Left lung (tissue), 10 donors: ENCODE data around the gene U2SURP. TPM values are rescaled to one million over a fixed set of nuclear protein-coding genes. Genes with fewer than 3 reads are reported as not detected.
A peak's percentile ranks its signal among the peaks of the same experiment; 100 is the strongest.
"Not testable (repeated sequence)": the region's sequence is repeated elsewhere in the genome, so short reads cannot be mapped to it uniquely, and the experiment has no call there.

Experiments
- ATAC-seq: fragments of 200-7000 bp; cut with Tn5 transposase; one replicate; pipeline ENCODE4 v1.9.1; 2020; ENCODE audit warnings: moderate library complexity
- DNase-seq, 4 donors: peaks; one replicate each; pipeline ENCODE4 v3.0.0-alpha.2; 2013 to 2020
- H3K27ac ChIP-seq, 2 donors: fragments of 200-600 bp; sonication (generic) in 1 of 2; one replicate each; pipeline versions ENCODE4 v1.5.0 to v1.8.0; 2020 to 2021
- H3K27me3 ChIP-seq, 2 donors: fragments of 200-600 bp; sonication (generic) in 1 of 2; one replicate each; pipeline versions ENCODE4 v1.5.0 to v1.8.0; 2020 to 2021
- H3K36me3 ChIP-seq, 2 donors: fragments of 200-600 bp; sonication (generic) in 1 of 2; one replicate each; pipeline versions ENCODE4 v1.5.0 to v1.8.0; 2020 to 2021
- H3K4me1 ChIP-seq, 2 donors: fragments of 200-600 bp; one replicate each; pipeline ENCODE4 v1.8.0; 2021
- H3K4me3 ChIP-seq, 2 donors: fragments of 200-600 bp; sonication (generic) in 1 of 2; one replicate each; pipeline versions ENCODE4 v1.5.0 to v1.8.0; 2020 to 2021; ENCODE audit warnings: mild to moderate bottlenecking in 1 of 2
- H3K9me3 ChIP-seq, 2 donors: fragments of 200-600 bp; sonication (generic) in 1 of 2; one replicate each; pipeline versions ENCODE4 v1.5.0 to v1.8.0; 2020 to 2021
- CTCF ChIP-seq, 2 donors: fragments of 200-600 bp; sonication (generic) in 1 of 2; IDR thresholded peaks; one replicate each; pipeline versions ENCODE4 v1.5.0 to v1.8.0; 2021; ENCODE audit warnings: antibody characterized with exemption in 2 of 2
- intact Hi-C, 2 donors: fragments of 100-400 bp; cut with DNase I; formaldehyde crosslinking; loops; one replicate each; pipeline versions ENCODE4 v1.11.2 to v1.14.2; 2022
- polyA plus RNA-seq, 6 donors: library from polyadenylated mRNA; unstranded; fragments of 120-200 nt; gene quantifications; one replicate each; pipeline ENCODE4 v1.2.1, GENCODE V29; 2013; ENCODE audit not compliant: insufficient read length in 6 of 6
- total RNA-seq, 2 donors: library from RNA; stranded (reverse); fragmentation: NEBNext Ultra II Directional; extraction: Animal tissue kit (Norgen Biotek cat#: 25700); gene quantifications; one replicate each; pipeline ENCODE4 v1.2.1, GENCODE V29; 2021
- donor health status: DM: no; HTN: yes; CAD: no.
- donor health status: DM: no; HTN: no; CAD: no.

Gene U2SURP
- total and polyA plus RNA-seq, 8 donors, result 54.3 to 223 (median 180) TPM

DNA sequence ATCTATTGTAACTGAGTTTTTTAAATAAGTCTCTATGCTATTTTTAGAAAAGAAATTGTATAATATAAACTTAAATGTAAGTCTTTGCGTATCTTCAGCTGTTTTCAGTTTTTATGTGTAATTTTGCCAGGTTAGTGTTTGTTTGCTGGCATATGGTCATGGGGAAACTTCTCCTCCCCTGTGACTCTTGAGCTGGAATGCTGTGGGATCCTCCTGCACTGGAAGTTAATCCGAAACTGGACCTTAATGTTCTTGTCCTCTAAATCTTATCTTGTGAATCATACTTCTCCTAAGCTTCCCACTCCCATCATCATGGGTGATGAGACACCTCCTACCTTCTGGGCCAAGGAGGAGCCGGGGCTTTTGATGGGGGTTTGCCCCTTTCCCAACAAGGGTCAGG is 65.8 kb downstream of the U2SURP start:
- intact Hi-C loops, result no loop called here
- Histone ChIP-seq H3K4me3 (no peak overlapping the region), H3K27me3 (no peaks in the 10 kb centered on the region), H3K36me3 (peaks cover 0 to 6% of the 10 kb centered on the region in 2 donors), H3K9me3 (no peaks in the 10 kb centered on the region), H3K27ac (no peak overlapping the region), H3K4me1 (no peaks in the 10 kb centered on the region)
- no peak for ATAC-seq
- peak in 1 of 4 donors; percentile 5 for DNase-seq
- TF ChIP-seq CTCF (IDR thresholded peaks at IDR 0.05), result no peak

GRCh38 chr3:143068059-143068458 is 66.7 kb downstream of the U2SURP start:
- no peak overlapping the region for H3K27ac ChIP-seq
- H3K9me3 ChIP-seq, result no peaks in the 10 kb centered on the region
- H3K36me3 ChIP-seq, result no peaks in the 10 kb centered on the region
- no peaks in the 10 kb centered on the region for H3K4me1 ChIP-seq
- no peaks in the 10 kb centered on the region for H3K27me3 ChIP-seq
- intact Hi-C loops, result no loop called here
- H3K4me3 ChIP-seq, result no peak overlapping the region
- TF ChIP-seq CTCF (IDR thresholded peaks at IDR 0.05), result no peak
- ATAC-seq (no peak), DNase-seq (no peak)

GRCh38 chr3:143070977-143071551 is 69.7 kb downstream of the U2SURP start:
- no peaks in the 10 kb centered on the region for H3K27me3 ChIP-seq
- no peak for ATAC-seq
- no peak overlapping the region for H3K27ac ChIP-seq
- DNase-seq, result no peak
- H3K4me1 ChIP-seq, result no peaks in the 10 kb centered on the region
- no peak overlapping the region for H3K4me3 ChIP-seq
- TF ChIP-seq CTCF (IDR thresholded peaks at IDR 0.05), result no peak
- no peaks in the 10 kb centered on the region for H3K9me3 ChIP-seq
- intact Hi-C loops, result no loop called here
- no peaks in the 10 kb centered on the region for H3K36me3 ChIP-seq

DNA sequence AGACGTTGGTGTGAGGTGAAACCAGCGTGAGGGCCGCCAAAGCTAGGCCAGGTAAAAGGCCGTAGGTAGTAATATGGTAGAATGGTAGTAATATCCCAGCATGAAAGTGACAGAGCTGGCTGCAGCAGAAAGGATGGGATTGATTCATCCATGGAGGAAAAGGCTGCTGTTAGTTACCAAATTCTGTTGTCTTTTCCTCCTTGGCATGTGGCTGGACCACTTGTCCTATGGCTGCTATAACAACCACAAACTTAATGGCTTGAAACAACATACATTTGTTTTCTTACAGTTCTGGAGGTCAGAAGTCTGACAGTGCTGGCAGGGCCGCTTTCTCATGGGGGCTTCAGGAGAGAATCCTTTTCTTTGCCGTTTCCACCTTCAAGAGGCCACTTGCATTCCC is 70.4 kb downstream of the U2SURP start:
- ATAC-seq (no peak), DNase-seq (no peak)
- Histone ChIP-seq H3K36me3 (no peaks in the 10 kb centered on the region), H3K4me3 (no peak overlapping the region), H3K27ac (no peak overlapping the region), H3K4me1 (no peaks in the 10 kb centered on the region), H3K27me3 (no peaks in the 10 kb centered on the region), H3K9me3 (no peaks in the 10 kb centered on the region)
- intact Hi-C loops, result no loop called here
- no peak for TF ChIP-seq CTCF (IDR thresholded peaks at IDR 0.05)

DNA sequence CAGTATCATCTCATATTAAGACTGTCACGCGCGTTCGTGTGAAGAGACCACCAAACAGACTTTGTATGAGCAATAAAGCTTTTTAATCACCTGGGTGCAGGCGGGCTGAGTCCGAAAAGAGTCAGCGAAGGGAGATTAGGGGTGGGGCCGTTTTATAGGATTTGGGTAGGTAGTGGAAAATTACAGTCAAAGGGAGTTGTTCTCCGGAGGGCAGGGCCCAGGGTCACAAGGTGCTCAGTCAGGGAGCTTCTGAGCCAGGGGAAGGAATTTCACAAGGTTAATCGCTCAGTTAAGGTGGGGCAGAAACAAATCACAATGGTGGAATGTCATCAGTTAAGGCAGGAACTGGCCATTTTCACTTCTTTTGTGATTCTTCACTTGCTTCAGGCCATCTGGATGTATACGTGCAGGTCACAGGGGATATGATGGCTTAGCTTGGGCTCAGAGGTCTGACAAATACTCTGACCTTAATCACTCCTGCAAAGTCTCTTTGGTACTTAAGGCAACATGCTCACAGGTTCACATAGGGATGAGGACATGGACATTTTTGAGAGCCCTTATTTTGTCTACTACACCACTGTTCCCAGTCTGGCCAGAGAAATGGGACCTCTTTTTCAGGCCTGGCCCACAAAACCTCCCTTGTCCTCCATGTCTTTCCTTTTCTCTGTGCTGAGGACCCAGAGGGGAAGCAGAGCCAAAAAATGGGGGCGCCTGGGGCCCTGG is 71.1 kb downstream of the U2SURP start:
- H3K27me3 ChIP-seq, H3K9me3 ChIP-seq, ATAC-seq, DNase-seq, H3K36me3 ChIP-seq, H3K27ac ChIP-seq, H3K4me3 ChIP-seq, intact Hi-C loops, H3K4me1 ChIP-seq: not testable (repeated sequence)

- H3K36me3 ChIP-seq, H3K4me3 ChIP-seq, H3K4me1 ChIP-seq, ATAC-seq, H3K27me3 ChIP-seq, DNase-seq, H3K27ac ChIP-seq, H3K9me3 ChIP-seq, intact Hi-C loops: not testable (repeated sequence)
Observed at GRCh38 chr3:143073541-143073940, 72.2 kb downstream of the U2SURP start.

DNA sequence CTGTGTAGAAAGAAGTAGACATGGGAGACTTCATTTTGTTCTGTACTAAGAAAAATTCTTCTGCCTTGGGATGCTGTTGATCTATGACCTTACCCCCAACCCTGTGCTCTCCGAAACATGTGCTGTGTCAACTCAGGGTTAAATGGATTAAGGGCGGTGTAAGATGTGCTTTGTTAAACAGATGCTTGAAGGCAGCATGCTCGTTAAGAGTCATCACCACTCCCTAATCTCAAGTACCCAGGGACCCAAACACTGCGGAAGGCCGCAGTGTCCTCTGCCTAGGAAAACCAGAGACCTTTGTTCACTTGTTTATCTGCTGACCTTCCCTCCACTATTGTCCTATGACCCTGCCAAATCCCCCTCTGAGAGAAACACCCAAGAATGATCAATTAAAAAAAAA is 72.6 kb downstream of the U2SURP start:
- intact Hi-C loops, H3K4me3 ChIP-seq, H3K9me3 ChIP-seq, H3K27ac ChIP-seq, DNase-seq, H3K27me3 ChIP-seq, ATAC-seq, H3K36me3 ChIP-seq, H3K4me1 ChIP-seq: not testable (repeated sequence)
